BE2C (cell line): ENCODE measurements around the gene HRG.

Source experiments
- DNase-seq: peaks from one replicate; pipeline ENCODE4 v3.0.0-alpha.2; 2020
- H3K27me3 ChIP-seq: fragments of 250-450 bp; sonication (Bioruptor Pico); 2 replicates; pipeline ENCODE4 v1.5.1; 2020; ENCODE audit warnings: mild to moderate bottlenecking
- H3K36me3 ChIP-seq: fragments of 250-450 bp; sonication (Bioruptor Pico); 2 replicates; pipeline ENCODE4 v1.5.1; 2020; ENCODE audit warnings: mild to moderate bottlenecking
- H3K4me1 ChIP-seq: fragments of 250-450 bp; sonication (Bioruptor Pico); 2 replicates; pipeline ENCODE4 v1.5.1; 2020
- H3K4me3 ChIP-seq: 2 replicates; pipeline ENCODE4 v1.5.1; 2011; ENCODE audit warnings: low read depth, low read length
- H3K9me3 ChIP-seq: fragments of 250-450 bp; sonication (Bioruptor Pico); 2 replicates; pipeline ENCODE4 v1.5.1; 2020
- CTCF ChIP-seq: IDR thresholded peaks from 2 replicates; pipeline ENCODE4 v1.5.1; 2012; ENCODE audit warnings: mild to moderate bottlenecking, low read depth, low read length

The HRG gene

GRCh38 chr3:186635532-186635931 is 30.3 kb upstream of the HRG start:
- H3K27me3 ChIP-seq = peaks cover 10% of the 10 kb centered on the region
- no peak overlapping the region for H3K4me3 ChIP-seq
- no peak for DNase-seq
- no peaks in the 10 kb centered on the region for H3K9me3 ChIP-seq
- no peaks in the 10 kb centered on the region for H3K36me3 ChIP-seq
- TF ChIP-seq CTCF = no peak
- no peaks in the 10 kb centered on the region for H3K4me1 ChIP-seq

GRCh38 chr3:186636536-186636935 is 29.3 kb upstream of the HRG start:
- peaks cover 11% of the 10 kb centered on the region for H3K27me3 ChIP-seq
- TF ChIP-seq CTCF = no peak
- H3K36me3 ChIP-seq = no peaks in the 10 kb centered on the region
- no peak for DNase-seq
- no peaks in the 10 kb centered on the region for H3K9me3 ChIP-seq
- no peaks in the 10 kb centered on the region for H3K4me1 ChIP-seq
- no peak overlapping the region for H3K4me3 ChIP-seq

GRCh38 chr3:186637686-186638085 is 28.1 kb upstream of the HRG start:
- no peak for DNase-seq
- Histone ChIP-seq H3K4me1 (no peaks in the 10 kb centered on the region), H3K27me3 (peaks cover 22% of the 10 kb centered on the region), H3K9me3 (no peaks in the 10 kb centered on the region), H3K4me3 (no peak overlapping the region), H3K36me3 (no peaks in the 10 kb centered on the region)
- TF ChIP-seq CTCF = no peak

GRCh38 chr3:186638259-186638658 is 27.6 kb upstream of the HRG start:
- no peak for TF ChIP-seq CTCF
- no peaks in the 10 kb centered on the region for H3K4me1 ChIP-seq

GRCh38 chr3:186639778-186640472 is 25.9 kb upstream of the HRG start, which contains the start of gene FETUB:
Gene FETUB, plus strand, starts transcription at chr3:186640399. Its CDS starts 62 bp downstream, at chr3:186640461.
- no peaks in the 10 kb centered on the region for H3K36me3 ChIP-seq
- H3K4me1 ChIP-seq = no peaks in the 10 kb centered on the region
- no peak within 1 kb of the TSS for H3K4me3 ChIP-seq
- peaks cover 41% of the 10 kb centered on the region for H3K27me3 ChIP-seq
- DNase-seq = no peak
- no peak for TF ChIP-seq CTCF
- H3K9me3 ChIP-seq = no peaks in the 10 kb centered on the region

More at GRCh38 chr3:186638259-186638658, 27.6 kb upstream of the HRG start:
- no peak overlapping the region for H3K4me3 ChIP-seq
- peaks cover 26% of the 10 kb centered on the region for H3K27me3 ChIP-seq
- no peaks in the 10 kb centered on the region for H3K36me3 ChIP-seq
- H3K9me3 ChIP-seq = no peaks in the 10 kb centered on the region
- no peak for DNase-seq

GRCh38 chr3:186640473-186640818 is 25.4 kb upstream of the HRG start:
- H3K4me1 ChIP-seq = no peaks in the 10 kb centered on the region
- no peaks in the 10 kb centered on the region for H3K9me3 ChIP-seq
- TF ChIP-seq CTCF = no peak
- no peaks in the 10 kb centered on the region for H3K36me3 ChIP-seq
- peak; percentile 43 for DNase-seq
- peaks cover 46% of the 10 kb centered on the region for H3K27me3 ChIP-seq
- H3K4me3 ChIP-seq = no peak overlapping the region
